OCI-LY7 (cell line): ENCODE measurements around the gene PAX2.

Experiments used
- CTCF ChIP-seq: fragments of 200-600 bp; sonication (generic); conservative IDR thresholded peaks from 2 replicates; pipeline ENCODE4 v1.5.1; 2014; ENCODE audit warnings: mild to moderate bottlenecking, antibody characterized with exemption, low read length, moderate library complexity, mixed read lengths
- EZH2phosphoT487 ChIP-seq: fragments of 200-600 bp; sonication (generic); IDR thresholded peaks from 2 replicates; pipeline ENCODE4 v1.6.1; 2018; ENCODE audit warnings: low read depth, borderline replicate concordance, mild to moderate bottlenecking, mixed run types, antibody characterized with exemption, low read length, moderate library complexity, mixed read lengths

GRCh38 chr10:100858261-100858660 is 112.9 kb downstream of the PAX2 start:
- TF ChIP-seq CTCF: no peak
- no peak for TF ChIP-seq EZH2phosphoT487
